ENCODE data around the gene LINGO4.

GRCh38 chr1:151803915-151804314, 1.3 kb downstream of the LINGO4 start:
- no peak for TF ChIP-seq CTCF (IDR thresholded peaks at IDR 0.05; ENCODE audit: poor library complexity)
- no peak for TF ChIP-seq EZH2 (IDR thresholded peaks at IDR 0.05; ENCODE audit: borderline replicate concordance)
- TF ChIP-seq EZH2phosphoT487 (IDR thresholded peaks at IDR 0.05; ENCODE audit: low read depth, severe bottlenecking, unreplicated experiment): no peak

Data from hepatocyte (in vitro differentiated cells).